Breast epithelium (tissue), 4 donors: ENCODE results near the gene TMSB10. TPM values are rescaled to one million over a fixed set of nuclear protein-coding genes. Genes with fewer than 3 reads are reported as not detected.
"Not testable (repeated sequence)": the region's sequence is repeated elsewhere in the genome, so short reads cannot be mapped to it uniquely, and the experiment has no call there.

Source experiments
- DNase-seq, 2 donors: peaks; one replicate each; pipeline ENCODE4 v3.0.0-alpha.2; 2019; ENCODE audit warnings: low spot score in 2 of 2
- H3K27ac ChIP-seq, 2 donors: fragments of 200-600 bp; sonication (generic) in 1 of 2; one replicate each; pipeline ENCODE4 v1.5.1; 2016 to 2019; ENCODE audit warnings: mild to moderate bottlenecking in 1 of 2
- H3K27me3 ChIP-seq, 2 donors: fragments of 200-600 bp; sonication (generic) in 1 of 2; one replicate each; pipeline versions ENCODE4 v1.5.1 to v1.6.0; 2017 to 2019; ENCODE audit warnings: control low read depth in 1 of 2, mild to moderate bottlenecking in 1 of 2
- H3K36me3 ChIP-seq: fragments of 200-600 bp; one replicate; pipeline ENCODE4 v1.5.1; 2019
- H3K4me1 ChIP-seq, 2 donors: fragments of 200-600 bp; sonication (generic); one replicate each; pipeline ENCODE4 v1.5.1; 2016 to 2019; ENCODE audit warnings: control low read depth in 1 of 2
- H3K4me3 ChIP-seq, 3 donors: fragments of 200-600 bp; sonication (generic); 1 replicate in 2 of 3; 2 replicates in 1 of 3; pipeline ENCODE4 v1.5.1; 2016 to 2019; ENCODE audit warnings: mild to moderate bottlenecking in 3 of 3, moderate library complexity in 2 of 3
- H3K9me3 ChIP-seq, 2 donors: fragments of 200-600 bp; sonication (generic) in 1 of 2; one replicate each; pipeline ENCODE4 v1.5.1; 2016 to 2019; ENCODE audit warnings: control low read depth in 1 of 2
- POLR2A ChIP-seq: fragments of 450-650 bp; IDR thresholded peaks from one replicate; pipeline ENCODE4 v1.6.1; 2016; ENCODE audit warnings: antibody characterized with exemption, mild to moderate bottlenecking, moderate library complexity
- POLR2AphosphoS5 ChIP-seq, 3 donors: sonication (generic); formaldehyde crosslinking; IDR thresholded peaks; one replicate each; pipeline ENCODE4 v1.6.1; 2017; ENCODE audit warnings: antibody characterized with exemption in 3 of 3
- intact Hi-C: fragments of 100-400 bp; cut with DNase I; formaldehyde crosslinking; loops from one replicate; pipeline ENCODE4 v1.15.1; 2023; ENCODE audit warnings: low total_unique reads
- total RNA-seq, 3 donors: library from RNA; depleted of rRNA; stranded (reverse); fragments of >200 nt; gene quantifications; one replicate each; pipeline ENCODE4 v1.1.0, GENCODE V29; 2016
- TF ChIP-seq, protein P1 (sequence below), 3 donors: fragments of 450-650 bp; IDR thresholded peaks; one replicate each; pipeline ENCODE4 v1.5.1; 2016 to 2017; ENCODE audit warnings: antibody characterized with exemption in 3 of 3, mild to moderate bottlenecking in 3 of 3, moderate library complexity in 3 of 3

Gene TMSB10
- total RNA-seq, 3 donors from 2014 or later = 1,918 to 5,529 (median 3,700) TPM

- no peak overlapping the region for H3K27ac ChIP-seq
- TF ChIP-seq POLR2A (no peak), POLR2AphosphoS5 (IDR thresholded peaks at IDR 0.05) (no peak)
- TF ChIP-seq, protein P1, sequence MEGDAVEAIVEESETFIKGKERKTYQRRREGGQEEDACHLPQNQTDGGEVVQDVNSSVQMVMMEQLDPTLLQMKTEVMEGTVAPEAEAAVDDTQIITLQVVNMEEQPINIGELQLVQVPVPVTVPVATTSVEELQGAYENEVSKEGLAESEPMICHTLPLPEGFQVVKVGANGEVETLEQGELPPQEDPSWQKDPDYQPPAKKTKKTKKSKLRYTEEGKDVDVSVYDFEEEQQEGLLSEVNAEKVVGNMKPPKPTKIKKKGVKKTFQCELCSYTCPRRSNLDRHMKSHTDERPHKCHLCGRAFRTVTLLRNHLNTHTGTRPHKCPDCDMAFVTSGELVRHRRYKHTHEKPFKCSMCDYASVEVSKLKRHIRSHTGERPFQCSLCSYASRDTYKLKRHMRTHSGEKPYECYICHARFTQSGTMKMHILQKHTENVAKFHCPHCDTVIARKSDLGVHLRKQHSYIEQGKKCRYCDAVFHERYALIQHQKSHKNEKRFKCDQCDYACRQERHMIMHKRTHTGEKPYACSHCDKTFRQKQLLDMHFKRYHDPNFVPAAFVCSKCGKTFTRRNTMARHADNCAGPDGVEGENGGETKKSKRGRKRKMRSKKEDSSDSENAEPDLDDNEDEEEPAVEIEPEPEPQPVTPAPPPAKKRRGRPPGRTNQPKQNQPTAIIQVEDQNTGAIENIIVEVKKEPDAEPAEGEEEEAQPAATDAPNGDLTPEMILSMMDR (IDR thresholded peaks at IDR 0.05) = no peak
- no peaks in the 10 kb centered on the region for H3K4me1 ChIP-seq
- intact Hi-C loops = no loop called here
- no peak overlapping the region for H3K4me3 ChIP-seq
- no peaks in the 10 kb centered on the region for H3K27me3 ChIP-seq
- H3K36me3 ChIP-seq = no peaks in the 10 kb centered on the region
- H3K9me3 ChIP-seq = no peaks in the 10 kb centered on the region
- no peak for DNase-seq
These were observed 46.5 kb upstream of the TMSB10 start for GRCh38 chr2:84858937-84859336.

DNA sequence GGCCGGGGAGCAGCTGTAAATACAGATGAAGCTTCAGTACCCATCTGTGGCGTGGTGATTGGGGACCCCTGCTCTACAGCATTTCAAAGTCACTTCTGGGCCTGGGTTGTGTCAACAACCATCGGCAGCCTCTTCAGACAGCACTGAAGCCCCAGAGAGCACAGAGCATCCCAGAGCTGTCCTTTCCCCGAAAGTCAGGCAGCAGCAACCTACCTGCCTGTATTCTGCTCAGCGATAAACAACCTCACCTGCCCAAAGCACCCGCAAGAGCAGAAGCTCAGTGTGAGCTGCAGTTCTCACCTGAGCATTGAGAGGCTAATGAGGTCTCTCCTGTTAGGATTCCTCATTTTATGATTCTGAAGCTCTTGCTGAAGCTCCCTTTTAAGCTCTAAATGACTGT, 43.9 kb upstream of the TMSB10 start:
- Histone ChIP-seq H3K36me3 (no peaks in the 10 kb centered on the region), H3K4me1 (peaks cover 0 to 5% of the 10 kb centered on the region in 2 donors), H3K27me3 (peaks cover 0 to 2% of the 10 kb centered on the region in 2 donors), H3K9me3 (no peaks in the 10 kb centered on the region), H3K27ac (no peak overlapping the region), H3K4me3 (no peak overlapping the region)
- DNase-seq = no peak
- TF ChIP-seq POLR2A = no peak
- TF ChIP-seq POLR2AphosphoS5 (IDR thresholded peaks at IDR 0.05) = no peak
- TF ChIP-seq, protein P1 (IDR thresholded peaks at IDR 0.05) = no peak
- intact Hi-C loops = no loop called here

GRCh38 chr2:84862006-84862405, 43.5 kb upstream of the TMSB10 start:
- no peak for DNase-seq
- intact Hi-C loops = no loop called here
- Histone ChIP-seq H3K27me3 (peaks cover 0 to 2% of the 10 kb centered on the region in 2 donors), H3K9me3 (no peaks in the 10 kb centered on the region), H3K4me3 (no peak overlapping the region), H3K36me3 (no peaks in the 10 kb centered on the region), H3K4me1 (peaks cover 0 to 5% of the 10 kb centered on the region in 2 donors), H3K27ac (no peak overlapping the region)
- no peak for TF ChIP-seq POLR2A

DNA sequence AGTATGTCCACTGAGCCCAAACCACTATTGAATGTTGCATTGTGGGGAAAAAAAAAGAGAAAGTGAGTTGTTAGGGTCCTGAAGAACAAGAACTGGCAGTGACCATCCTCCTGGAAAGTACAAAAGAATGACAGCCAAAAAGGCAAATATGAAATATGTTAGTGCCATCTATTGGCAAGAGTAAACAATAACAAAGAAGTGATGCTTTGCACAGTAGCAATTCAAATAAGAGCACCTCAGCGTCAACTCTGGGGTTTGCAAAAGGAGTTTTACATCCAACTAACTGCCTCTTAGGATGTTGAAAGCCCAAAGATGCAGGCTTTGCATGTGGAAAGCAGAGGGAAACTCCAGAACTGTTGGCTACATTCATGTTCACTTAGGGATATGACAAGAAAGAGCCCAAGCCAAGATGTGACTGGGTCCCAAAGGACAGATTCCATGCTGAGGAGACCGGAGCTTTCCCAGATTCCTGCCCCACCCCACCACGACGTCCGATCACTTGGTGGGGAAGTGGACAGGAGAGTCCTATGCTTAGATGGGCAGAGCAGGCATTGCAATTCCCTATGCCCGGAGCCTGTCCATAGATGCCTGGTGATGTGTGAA, 40.2 kb upstream of the TMSB10 start:
- TF ChIP-seq POLR2AphosphoS5 (IDR thresholded peaks at IDR 0.05) (no peak), POLR2A (no peak)
- TF ChIP-seq, protein P1 (IDR thresholded peaks at IDR 0.05) = no peak
- H3K4me3 ChIP-seq = no peak overlapping the region
- no peaks in the 10 kb centered on the region for H3K9me3 ChIP-seq
- peaks cover 0 to 2% of the 10 kb centered on the region in 2 donors for H3K27me3 ChIP-seq
- H3K36me3 ChIP-seq = no peaks in the 10 kb centered on the region
- DNase-seq = no peak
- intact Hi-C loops = no loop called here
- H3K27ac ChIP-seq = no peak overlapping the region
- H3K4me1 ChIP-seq = peaks cover 0 to 5% of the 10 kb centered on the region in 2 donors

DNA sequence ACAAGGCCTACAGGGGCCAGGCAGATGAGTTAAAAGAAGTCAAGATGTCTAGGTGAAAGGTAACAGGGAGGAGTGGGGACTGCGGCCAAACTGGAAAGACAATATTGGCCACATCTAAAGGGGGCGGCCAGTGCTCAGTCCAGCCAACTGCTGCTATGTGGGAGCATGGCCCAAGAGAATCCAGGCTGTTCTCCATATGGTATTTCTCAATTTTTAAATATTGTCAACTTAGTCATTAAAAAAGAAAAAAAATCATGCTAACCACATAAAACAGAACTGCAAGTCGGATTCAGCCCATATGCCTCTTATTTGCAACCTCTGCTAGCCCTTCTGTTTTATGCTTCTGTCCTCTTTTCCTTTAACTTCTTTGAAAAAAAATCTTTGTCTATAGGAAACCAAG, 39.3 kb upstream of the TMSB10 start:
- Histone ChIP-seq H3K4me1 (peaks cover 0 to 5% of the 10 kb centered on the region in 2 donors), H3K27ac (no peak overlapping the region), H3K27me3 (peaks cover 0 to 2% of the 10 kb centered on the region in 2 donors), H3K36me3 (no peaks in the 10 kb centered on the region), H3K4me3 (no peak overlapping the region), H3K9me3 (no peaks in the 10 kb centered on the region)
- TF ChIP-seq POLR2AphosphoS5 (IDR thresholded peaks at IDR 0.05) = no peak
- TF ChIP-seq POLR2A = no peak
- TF ChIP-seq, protein P1 (IDR thresholded peaks at IDR 0.05) = no peak
- DNase-seq = no peak
- intact Hi-C loops = no loop called here

- DNase-seq, H3K27me3 ChIP-seq, H3K27ac ChIP-seq, H3K9me3 ChIP-seq, H3K36me3 ChIP-seq, H3K4me1 ChIP-seq, H3K4me3 ChIP-seq, intact Hi-C loops: not testable (repeated sequence)
These were observed 37.1 kb upstream of the TMSB10 start for GRCh38 chr2:84868327-84868726.
